Trophoblast cell (in vitro differentiated cells and primary cell): ENCODE data around the gene HOXA7.

Experiments
- DNase-seq, 2 donors: peaks; one replicate each; pipeline ENCODE4 v3.0.0-alpha.2; 2016
- H2AFZ ChIP-seq: 2 replicates; pipeline ENCODE4 v1.6.1; 2013; ENCODE audit warnings: low read length, moderate library complexity, mild to moderate bottlenecking; ENCODE audit not compliant: insufficient read depth, poor library complexity
- H2AK5ac ChIP-seq: 2 replicates; pipeline ENCODE4 v1.6.1; 2013; ENCODE audit warnings: mild to moderate bottlenecking, low read length
- H2BK120ac ChIP-seq: 2 replicates; pipeline ENCODE4 v1.6.1; 2013; ENCODE audit warnings: low read length, mild to moderate bottlenecking, moderate library complexity; ENCODE audit not compliant: insufficient read depth, poor library complexity
- H2BK12ac ChIP-seq: 2 replicates; pipeline ENCODE4 v1.6.1; 2013; ENCODE audit warnings: mild to moderate bottlenecking, low read length, moderate library complexity
- H2BK5ac ChIP-seq: 2 replicates; pipeline ENCODE4 v1.6.1; 2013; ENCODE audit warnings: low read length, low read depth, moderate library complexity, mild to moderate bottlenecking; ENCODE audit not compliant: poor library complexity
- H3K14ac ChIP-seq: 2 replicates; pipeline ENCODE4 v1.6.1; 2013; ENCODE audit warnings: mild to moderate bottlenecking, low read length
- H3K18ac ChIP-seq: 2 replicates; pipeline ENCODE4 v1.6.1; 2013; ENCODE audit warnings: mild to moderate bottlenecking, low read length
- H3K23ac ChIP-seq: 2 replicates; pipeline ENCODE4 v1.6.1; 2013; ENCODE audit warnings: low read length
- H3K27ac ChIP-seq: 2 replicates; pipeline ENCODE4 v1.5.1; 2013; ENCODE audit warnings: low read depth, mild to moderate bottlenecking, inconsistent platforms, low read length, moderate library complexity
- H3K27me3 ChIP-seq: 2 replicates; pipeline ENCODE4 v1.6.1; 2013; ENCODE audit warnings: inconsistent platforms, mild to moderate bottlenecking, low read length, moderate library complexity; ENCODE audit not compliant: insufficient read depth
- H3K36me3 ChIP-seq, 2 experiments: 1 replicate in 1 of 2; 2 replicates in 1 of 2; pipeline ENCODE4 v1.6.1; 2013; ENCODE audit warnings: low read length in 2 of 2, mild to moderate bottlenecking in 2 of 2, moderate library complexity in 1 of 2; ENCODE audit not compliant: insufficient read depth in 2 of 2, control insufficient read depth in 1 of 2
- H3K4ac ChIP-seq: 2 replicates; pipeline ENCODE4 v1.6.1; 2013; ENCODE audit warnings: low read depth, mild to moderate bottlenecking, low read length, moderate library complexity
- H3K4me1 ChIP-seq, 2 experiments: 1 replicate in 1 of 2; 2 replicates in 1 of 2; pipeline ENCODE4 v1.6.1; 2013; ENCODE audit warnings: low read length in 2 of 2, mild to moderate bottlenecking in 2 of 2, moderate library complexity in 1 of 2; ENCODE audit not compliant: insufficient read depth in 2 of 2, control insufficient read depth in 1 of 2
- H3K4me2 ChIP-seq: 2 replicates; pipeline ENCODE4 v1.6.1; 2013; ENCODE audit warnings: inconsistent platforms, mild to moderate bottlenecking, low read length, moderate library complexity
- H3K4me3 ChIP-seq: 2 replicates; pipeline ENCODE4 v1.5.1; 2013; ENCODE audit warnings: mild to moderate bottlenecking, low read depth, low read length, inconsistent platforms
- H3K79me1 ChIP-seq: one replicate; pipeline ENCODE4 v1.6.1; 2013; ENCODE audit warnings: low read length
- H3K79me2 ChIP-seq: 2 replicates; pipeline ENCODE4 v1.6.1; 2013; ENCODE audit warnings: low read length, mild to moderate bottlenecking; ENCODE audit not compliant: control insufficient read depth, insufficient read depth, poor library complexity
- H3K9ac ChIP-seq: 2 replicates; pipeline ENCODE4 v1.6.1; 2013; ENCODE audit warnings: mild to moderate bottlenecking, low read length
- H3K9me3 ChIP-seq: 2 replicates; pipeline ENCODE4 v1.6.1; 2013; ENCODE audit warnings: low read depth, mild to moderate bottlenecking, control low read depth, inconsistent platforms, low read length; ENCODE audit not compliant: insufficient read depth
- H4K12ac ChIP-seq: 2 replicates; pipeline ENCODE4 v1.6.1; 2013; ENCODE audit warnings: low read depth, mild to moderate bottlenecking, low read length, moderate library complexity
- H4K8ac ChIP-seq: 2 replicates; pipeline ENCODE4 v1.6.1; 2013; ENCODE audit warnings: low read depth, mild to moderate bottlenecking, low read length, moderate library complexity
- H4K91ac ChIP-seq: one replicate; pipeline ENCODE4 v1.6.1; 2013; ENCODE audit warnings: low read depth, mild to moderate bottlenecking, low read length, moderate library complexity
- WGBS: extraction: QIAGEN DNeasy Blood & Tissue Kit; methylation state at CpG from one replicate; pipeline ENCODE4 v1.1.7; 2013; ENCODE audit warnings: missing lambda C conversion rate; ENCODE audit not compliant: insufficient read length, insufficient coverage; ENCODE audit errors: extremely low coverage; 5-methylcytosine and 5-hydroxymethylcytosine counted together

HOXA7 gene

DNA sequence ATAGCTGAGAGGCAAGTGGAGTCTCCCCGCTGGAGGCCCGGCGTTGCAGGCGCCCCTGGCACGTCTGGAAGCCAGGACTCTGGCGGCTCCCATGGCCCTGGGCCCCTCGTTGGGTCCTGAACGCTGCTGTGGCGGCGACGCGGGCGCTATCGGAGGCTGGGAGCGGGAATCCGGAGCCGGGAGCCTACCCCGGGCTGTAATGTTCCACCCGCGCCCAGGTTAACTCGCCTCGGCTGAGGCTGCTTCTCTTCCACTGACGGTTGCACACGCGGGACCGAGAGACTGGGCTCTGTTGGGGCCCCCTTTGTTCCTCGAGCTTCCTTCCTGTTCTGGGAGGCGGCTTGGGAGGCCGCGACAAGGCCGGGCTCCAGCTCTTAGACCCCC, 11.7 kb downstream of the HOXA7 start:
- Histone ChIP-seq H3K27me3 (peaks cover 93% of the 10 kb centered on the region), H3K18ac (no peak overlapping the region), H4K91ac (no peak overlapping the region), H3K4me2 (no peak overlapping the region), H4K12ac (no peak overlapping the region), H3K79me2 (no peaks in the 10 kb centered on the region), H3K9ac (no peak overlapping the region), H2BK120ac (no peak overlapping the region), H2BK12ac (no peak overlapping the region), H3K4me3 (no peak overlapping the region), H2BK5ac (no peak overlapping the region), H3K4me1 (peaks cover 3 to 11% of the 10 kb centered on the region in 2 experiments), H3K36me3 (no peaks in the 10 kb centered on the region), H3K4ac (no peak overlapping the region), H2AFZ (no peak overlapping the region), H3K9me3 (peaks cover 36% of the 10 kb centered on the region), H3K79me1 (no peaks in the 10 kb centered on the region), H2AK5ac (no peak overlapping the region), H3K27ac (no peak overlapping the region), H3K14ac (no peak overlapping the region), H4K8ac (no peak overlapping the region), H3K23ac (no peak overlapping the region)
- DNase-seq: no peak
- no CpG with 5 or more reads among the region's 31 CpGs for whole genome bisulfite sequencing

DNA sequence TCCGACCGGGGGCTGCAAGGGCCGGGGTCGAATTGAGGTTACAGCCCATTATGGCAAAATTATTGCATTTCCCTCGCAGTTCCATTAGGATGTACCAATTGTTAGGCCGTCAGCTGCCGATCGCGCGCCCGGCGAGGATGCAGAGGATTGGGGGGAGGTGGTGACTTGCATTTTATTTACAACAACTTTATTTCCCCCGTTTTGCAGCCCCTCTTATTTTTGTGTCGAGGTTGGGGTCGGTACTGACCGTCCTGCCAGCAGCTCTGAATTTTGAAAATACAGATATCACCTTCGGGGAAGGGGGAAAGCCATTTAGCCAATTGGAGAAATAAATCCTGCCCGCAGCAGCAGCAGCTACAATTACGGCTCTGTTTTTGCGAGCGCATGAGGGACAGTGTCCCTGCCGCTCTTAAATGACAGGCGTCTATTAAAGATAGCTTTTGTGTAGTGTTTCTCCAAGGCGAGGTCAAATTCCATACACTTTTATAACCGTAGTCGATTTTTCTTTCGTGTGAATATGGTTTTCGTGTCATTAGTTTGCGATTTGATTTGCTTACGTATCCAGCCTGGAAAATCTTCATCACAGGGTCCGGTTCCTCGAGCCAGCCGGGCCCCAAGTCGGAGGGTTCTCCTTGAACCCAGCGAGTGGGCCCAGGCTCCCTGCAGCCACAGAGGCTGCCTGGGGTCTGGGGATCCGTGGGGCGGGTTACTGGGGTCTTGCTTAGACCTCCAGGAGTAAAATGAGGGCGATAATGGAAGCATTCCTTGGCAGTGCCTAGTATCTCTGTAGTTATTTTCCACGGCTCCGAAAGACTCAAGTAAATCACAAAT, 12.3 kb downstream of the HOXA7 start:
- H2BK120ac ChIP-seq: no peak overlapping the region
- H3K9me3 ChIP-seq: peaks cover 36% of the 10 kb centered on the region
- H4K8ac ChIP-seq: no peak overlapping the region
- H3K36me3 ChIP-seq: no peaks in the 10 kb centered on the region
- H3K9ac ChIP-seq: no peak overlapping the region
- H2BK5ac ChIP-seq: no peak overlapping the region
- H4K12ac ChIP-seq: no peak overlapping the region
- H3K4me1 ChIP-seq: peaks cover 3 to 11% of the 10 kb centered on the region in 2 experiments
- peaks cover 96% of the 10 kb centered on the region for H3K27me3 ChIP-seq
- no peak overlapping the region for H2BK12ac ChIP-seq
- no peak overlapping the region for H2AFZ ChIP-seq
- H3K14ac ChIP-seq: no peak overlapping the region
- no peak overlapping the region for H2AK5ac ChIP-seq
- H3K79me1 ChIP-seq: no peaks in the 10 kb centered on the region
- no peak overlapping the region for H3K4me3 ChIP-seq
- no peak overlapping the region for H4K91ac ChIP-seq
- no peak overlapping the region for H3K27ac ChIP-seq
- no peak overlapping the region for H3K18ac ChIP-seq
- H3K23ac ChIP-seq: no peak overlapping the region
- WGBS: no CpG with 5 or more reads among the region's 40 CpGs
- H3K4ac ChIP-seq: no peak overlapping the region
- H3K79me2 ChIP-seq: no peaks in the 10 kb centered on the region
- H3K4me2 ChIP-seq: peak overlapping the region; percentile 66
- no peak for DNase-seq

DNA sequence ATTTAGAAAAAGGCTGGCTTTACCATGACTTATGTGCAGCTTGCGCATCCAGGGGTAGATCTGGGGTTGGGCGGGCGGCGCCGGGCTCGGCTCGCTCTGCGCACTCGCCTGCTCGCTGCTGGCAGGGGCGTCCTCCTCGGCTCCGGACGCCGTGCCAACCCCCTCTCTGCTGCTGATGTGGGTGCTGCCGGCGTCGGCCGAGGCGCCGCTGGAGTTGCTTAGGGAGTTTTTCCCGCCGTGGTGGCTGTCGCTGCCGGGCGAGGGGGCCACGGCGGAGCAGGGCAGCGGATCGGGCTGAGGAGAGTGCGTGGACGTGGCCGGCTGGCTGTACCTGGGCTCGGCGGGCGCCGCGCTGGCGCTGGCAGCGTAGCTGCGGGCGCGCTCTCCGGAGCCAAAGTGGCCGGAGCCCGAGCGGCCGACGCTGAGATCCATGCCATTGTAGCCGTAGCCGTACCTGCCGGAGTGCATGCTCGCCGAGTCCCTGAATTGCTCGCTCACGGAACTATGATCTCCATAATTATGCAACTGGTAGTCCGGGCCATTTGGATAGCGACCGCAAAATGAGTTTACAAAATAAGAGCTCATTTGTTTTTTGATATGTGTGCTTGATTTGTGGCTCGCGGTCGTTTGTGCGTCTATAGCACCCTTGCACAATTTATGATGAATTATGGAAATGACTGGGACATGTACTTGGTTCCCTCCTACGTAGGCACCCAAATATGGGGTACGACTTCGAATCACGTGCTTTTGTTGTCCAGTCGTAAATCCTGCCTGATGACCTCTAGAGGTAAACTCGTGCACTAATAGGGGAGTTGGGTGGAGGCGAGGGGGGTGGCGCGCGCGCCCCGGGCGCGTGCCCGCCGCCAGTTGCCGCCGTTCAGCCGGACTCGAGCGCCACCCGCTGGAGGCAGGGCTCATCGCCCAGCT, 13.2 kb downstream of the HOXA7 start, which contains the start of gene HOXA5:
Gene HOXA5, minus strand, starts transcription at position 659 of the 927 bp plus-strand sequence. Its CDS starts 74 bp downstream, at position 585.
- Histone ChIP-seq H3K9me3 (peaks cover 32% of the 10 kb centered on the region), H2BK5ac (no peak within 1 kb of the TSS), H3K4me1 (peaks cover 3 to 11% of the 10 kb centered on the region in 2 experiments), H3K23ac (no peak within 1 kb of the TSS), H2BK12ac (no peak within 1 kb of the TSS), H3K4me3 (no peak within 1 kb of the TSS), H3K36me3 (no peaks in the 10 kb centered on the region), H4K8ac (no peak within 1 kb of the TSS), H3K79me2 (no peaks in the 10 kb centered on the region), H3K9ac (no peak within 1 kb of the TSS), H2AK5ac (no peak within 1 kb of the TSS), H3K27me3 (peaks cover 96% of the 10 kb centered on the region), H4K91ac (no peak within 1 kb of the TSS), H4K12ac (no peak within 1 kb of the TSS), H3K4ac (no peak within 1 kb of the TSS), H3K4me2 (peak within 1 kb of the TSS; percentile 66), H3K18ac (no peak within 1 kb of the TSS), H3K14ac (no peak within 1 kb of the TSS), H2AFZ (no peak within 1 kb of the TSS), H3K79me1 (no peaks in the 10 kb centered on the region), H3K27ac (no peak within 1 kb of the TSS), H2BK120ac (no peak within 1 kb of the TSS)
- no CpG with 5 or more reads among the region's 86 CpGs for WGBS
- DNase-seq: peak; percentile 45 to 78

DNA sequence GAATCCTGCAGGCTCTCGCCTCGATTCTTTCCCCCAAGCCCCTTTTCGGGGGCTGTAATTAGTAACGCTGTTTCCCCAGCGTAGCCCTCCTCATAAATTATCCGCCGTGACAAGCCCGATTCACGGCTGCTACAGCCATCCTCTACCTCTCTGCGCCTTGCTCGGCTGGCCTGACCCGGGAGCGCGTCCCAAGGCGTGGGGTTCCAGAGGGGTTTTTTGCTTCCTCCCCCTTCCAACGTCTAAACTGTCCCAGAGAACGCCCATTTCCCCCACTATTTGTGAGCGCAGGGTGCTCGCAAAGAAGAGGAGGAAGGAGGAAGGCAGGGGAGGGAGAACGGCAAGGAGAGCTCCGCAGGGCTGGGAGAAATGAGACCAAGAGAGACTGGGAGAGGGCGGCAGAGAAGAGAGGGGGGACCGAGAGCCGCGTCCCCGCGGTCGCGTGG, 13.9 kb downstream of the HOXA7 start:
- no peak overlapping the region for H2AFZ ChIP-seq
- peak overlapping the region; percentile 66 for H3K4me2 ChIP-seq
- no peaks in the 10 kb centered on the region for H3K79me1 ChIP-seq
- no peak overlapping the region for H3K14ac ChIP-seq
- peaks cover 95% of the 10 kb centered on the region for H3K27me3 ChIP-seq
- no peak overlapping the region for H3K9ac ChIP-seq
- H3K18ac ChIP-seq: no peak overlapping the region
- H2AK5ac ChIP-seq: no peak overlapping the region
- H3K4ac ChIP-seq: no peak overlapping the region
- no peaks in the 10 kb centered on the region for H3K79me2 ChIP-seq
- H3K9me3 ChIP-seq: peaks cover 29% of the 10 kb centered on the region
- H4K8ac ChIP-seq: no peak overlapping the region
- H3K36me3 ChIP-seq: no peaks in the 10 kb centered on the region
- no peak overlapping the region for H2BK5ac ChIP-seq
- H3K4me1 ChIP-seq: peaks cover 3 to 11% of the 10 kb centered on the region in 2 experiments
- H4K12ac ChIP-seq: no peak overlapping the region
- no peak overlapping the region for H3K4me3 ChIP-seq
- no peak overlapping the region for H2BK120ac ChIP-seq
- no peak overlapping the region for H2BK12ac ChIP-seq
- DNase-seq: no peak
- WGBS: no CpG with 5 or more reads among the region's 29 CpGs
- no peak overlapping the region for H3K23ac ChIP-seq
- no peak overlapping the region for H3K27ac ChIP-seq
- H4K91ac ChIP-seq: no peak overlapping the region
